Hepatocyte (in vitro differentiated cells): ENCODE results near the gene TADA1. TPM values are rescaled to one million over a fixed set of nuclear protein-coding genes. Genes with fewer than 3 reads are reported as not detected.

Experiments
- DNase-seq: peaks from one replicate; pipeline ENCODE4 v3.0.0-alpha.2; 2016; ENCODE audit warnings: low spot score
- H2AFZ ChIP-seq: fragments of 200-600 bp; sonication (generic); 2 replicates; pipeline ENCODE4 v1.6.0; 2016; ENCODE audit warnings: antibody characterized with exemption, mild to moderate bottlenecking
- H3K27ac ChIP-seq: fragments of 200-600 bp; sonication (generic); 2 replicates; pipeline ENCODE4 v1.5.1; 2016; ENCODE audit warnings: mild to moderate bottlenecking
- H3K27me3 ChIP-seq: fragments of 200-600 bp; sonication (generic); 2 replicates; pipeline ENCODE4 v1.6.1; 2016
- H3K36me3 ChIP-seq: fragments of 200-600 bp; sonication (generic); replicated peaks from 2 replicates; pipeline ENCODE4 v1.5.1; 2016; ENCODE audit warnings: low read depth; ENCODE audit not compliant: insufficient read depth
- H3K4me1 ChIP-seq: fragments of 200-600 bp; sonication (generic); 2 replicates; pipeline ENCODE4 v1.5.1; 2016; ENCODE audit warnings: mild to moderate bottlenecking, moderate library complexity; ENCODE audit not compliant: insufficient read depth
- H3K4me2 ChIP-seq: fragments of 200-600 bp; sonication (generic); 2 replicates; pipeline ENCODE4 v1.6.0; 2016
- H3K4me3 ChIP-seq: fragments of 200-600 bp; sonication (generic); 2 replicates; pipeline ENCODE4 v1.5.1; 2016; ENCODE audit warnings: mild to moderate bottlenecking
- H3K79me2 ChIP-seq: fragments of 200-600 bp; sonication (generic); 2 replicates; pipeline ENCODE4 v1.6.0; 2017; ENCODE audit warnings: mild to moderate bottlenecking
- H3K9me2 ChIP-seq: fragments of 200-600 bp; sonication (generic); replicated peaks from 2 replicates; pipeline ENCODE4 v1.6.0; 2017; ENCODE audit warnings: mild to moderate bottlenecking; ENCODE audit not compliant: insufficient read depth
- H3K9me3 ChIP-seq: fragments of 200-600 bp; sonication (generic); 2 replicates; pipeline ENCODE4 v1.5.1; 2016; ENCODE audit warnings: low read depth, mild to moderate bottlenecking
- H4K20me1 ChIP-seq: fragments of 200-600 bp; sonication (generic); 2 replicates; pipeline ENCODE4 v1.6.0; 2016; ENCODE audit warnings: mild to moderate bottlenecking; ENCODE audit not compliant: insufficient read depth, poor library complexity, severe bottlenecking
- EZH2 ChIP-seq: fragments of 200-600 bp; sonication (generic); IDR thresholded peaks from 2 replicates; pipeline ENCODE4 v1.6.1; 2016; ENCODE audit warnings: antibody characterized with exemption, mild to moderate bottlenecking, borderline replicate concordance
- EZH2phosphoT487 ChIP-seq: fragments of 200-600 bp; sonication (generic); IDR thresholded peaks from one replicate; pipeline ENCODE4 v1.6.1; 2018; ENCODE audit warnings: antibody characterized with exemption, mild to moderate bottlenecking, low read depth, moderate library complexity; ENCODE audit not compliant: unreplicated experiment, severe bottlenecking
- WGBS: methylation state at CpG from one replicate; pipeline ENCODE4 v1.1.6; 2016; ENCODE audit warnings: low lambda C conversion rate; ENCODE audit errors: missing lambda C conversion rate; 5-methylcytosine and 5-hydroxymethylcytosine counted together
- polyA plus RNA-seq: library from polyadenylated mRNA; unstranded; fragments of >200 nt; fragmentation: Nextera tagmentation; extraction: Ambion mirVana; gene quantifications from 2 replicates; pipeline ENCODE4 v1.2.1, GENCODE V29; 2016
- total RNA-seq: library from RNA; depleted of rRNA; stranded (reverse); fragments of >200 nt; gene quantifications from 2 replicates; pipeline ENCODE4 v1.2.3, GENCODE V29; 2014
- TF ChIP-seq, protein P1 (sequence below): fragments of 200-600 bp; sonication (generic); IDR thresholded peaks from 2 replicates; pipeline ENCODE4 v1.5.1; 2016; ENCODE audit warnings: antibody characterized with exemption, mild to moderate bottlenecking; ENCODE audit not compliant: poor library complexity

TADA1 gene
- total and polyA plus RNA-seq, 2 experiments from 2014 or later = 13.4 to 21.4 TPM

DNA sequence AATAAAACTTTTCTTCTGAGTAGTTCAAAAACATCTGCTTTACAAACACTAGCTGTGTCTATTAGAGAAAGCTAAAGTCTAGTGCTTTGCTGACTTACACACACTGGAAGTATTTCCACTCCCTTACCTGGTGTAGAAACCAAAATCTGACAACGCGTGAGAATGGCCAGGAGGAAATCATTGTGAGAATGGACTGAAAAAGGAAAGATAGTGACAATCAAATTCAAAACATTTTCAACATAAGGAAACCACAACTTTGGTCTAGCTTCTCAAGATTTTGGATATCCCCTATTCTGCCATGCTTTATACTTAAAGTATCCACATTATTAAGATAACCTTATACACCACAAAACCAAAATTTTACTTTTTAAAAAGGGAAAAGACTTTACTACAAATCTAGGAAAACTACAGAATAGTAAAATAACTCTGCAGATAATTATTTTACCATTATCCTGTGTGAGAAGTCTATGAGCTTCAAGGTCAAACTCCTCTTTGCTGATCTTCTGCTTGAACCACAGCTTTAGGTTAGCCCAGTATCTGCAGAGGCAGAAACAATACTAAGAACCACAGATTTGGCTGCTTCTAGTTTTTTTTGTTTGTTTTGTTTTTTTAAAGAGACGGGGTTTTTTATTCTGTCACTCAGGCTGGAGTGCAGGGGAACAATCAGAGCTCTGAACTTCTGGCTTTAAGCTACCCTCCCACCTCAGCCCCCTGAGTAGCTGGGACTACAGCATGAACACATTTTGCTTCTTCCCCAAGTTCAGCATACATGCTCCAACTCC is 6.6 kb downstream of the TADA1 start:
- no peaks in the 10 kb centered on the region for H3K9me2 ChIP-seq
- WGBS = 84% methylated on average over 3 of the region's 3 CpGs
- H3K27ac ChIP-seq = no peak overlapping the region
- no peak for DNase-seq
- no peaks in the 10 kb centered on the region for H3K36me3 ChIP-seq
- no peaks in the 10 kb centered on the region for H3K27me3 ChIP-seq
- TF ChIP-seq EZH2 = no peak
- TF ChIP-seq, protein P1, sequence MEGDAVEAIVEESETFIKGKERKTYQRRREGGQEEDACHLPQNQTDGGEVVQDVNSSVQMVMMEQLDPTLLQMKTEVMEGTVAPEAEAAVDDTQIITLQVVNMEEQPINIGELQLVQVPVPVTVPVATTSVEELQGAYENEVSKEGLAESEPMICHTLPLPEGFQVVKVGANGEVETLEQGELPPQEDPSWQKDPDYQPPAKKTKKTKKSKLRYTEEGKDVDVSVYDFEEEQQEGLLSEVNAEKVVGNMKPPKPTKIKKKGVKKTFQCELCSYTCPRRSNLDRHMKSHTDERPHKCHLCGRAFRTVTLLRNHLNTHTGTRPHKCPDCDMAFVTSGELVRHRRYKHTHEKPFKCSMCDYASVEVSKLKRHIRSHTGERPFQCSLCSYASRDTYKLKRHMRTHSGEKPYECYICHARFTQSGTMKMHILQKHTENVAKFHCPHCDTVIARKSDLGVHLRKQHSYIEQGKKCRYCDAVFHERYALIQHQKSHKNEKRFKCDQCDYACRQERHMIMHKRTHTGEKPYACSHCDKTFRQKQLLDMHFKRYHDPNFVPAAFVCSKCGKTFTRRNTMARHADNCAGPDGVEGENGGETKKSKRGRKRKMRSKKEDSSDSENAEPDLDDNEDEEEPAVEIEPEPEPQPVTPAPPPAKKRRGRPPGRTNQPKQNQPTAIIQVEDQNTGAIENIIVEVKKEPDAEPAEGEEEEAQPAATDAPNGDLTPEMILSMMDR = no peak
- H3K4me2 ChIP-seq = no peak overlapping the region
- H3K4me1 ChIP-seq = no peaks in the 10 kb centered on the region
- peaks cover 66% of the 10 kb centered on the region for H3K79me2 ChIP-seq
- no peak overlapping the region for H2AFZ ChIP-seq
- H4K20me1 ChIP-seq = peaks cover 13% of the 10 kb centered on the region
- no peak overlapping the region for H3K4me3 ChIP-seq
- no peaks in the 10 kb centered on the region for H3K9me3 ChIP-seq

DNA sequence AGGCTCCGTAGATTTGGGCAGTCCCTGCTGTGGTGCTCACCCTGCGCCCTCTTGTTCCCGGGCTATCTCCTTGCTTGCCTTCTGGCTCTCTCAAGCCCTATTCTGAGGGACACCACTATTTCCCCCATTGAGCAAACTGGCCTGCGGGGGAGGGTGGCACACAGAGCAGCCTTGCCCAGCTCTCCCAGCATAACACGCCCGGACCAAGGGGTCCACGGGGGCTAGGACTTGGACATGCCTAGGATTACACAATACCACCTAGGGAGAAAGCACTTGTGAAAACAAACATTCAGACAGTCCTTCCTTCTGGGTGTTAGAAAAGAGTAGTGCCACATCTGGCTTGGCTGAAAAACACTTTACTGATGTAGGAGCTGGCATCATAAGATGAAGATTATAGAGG is 7.4 kb downstream of the TADA1 start:
- TF ChIP-seq EZH2 = no peak
- TF ChIP-seq, protein P1 = no peak
- no peak for TF ChIP-seq EZH2phosphoT487
- no peak overlapping the region for H3K27ac ChIP-seq
- no peaks in the 10 kb centered on the region for H3K36me3 ChIP-seq
- no peak overlapping the region for H3K4me3 ChIP-seq
- H2AFZ ChIP-seq = no peak overlapping the region
- peaks cover 13% of the 10 kb centered on the region for H4K20me1 ChIP-seq
- peaks cover 58% of the 10 kb centered on the region for H3K79me2 ChIP-seq
- no peaks in the 10 kb centered on the region for H3K9me3 ChIP-seq
- no peaks in the 10 kb centered on the region for H3K4me1 ChIP-seq
- no peak for DNase-seq
- no peaks in the 10 kb centered on the region for H3K27me3 ChIP-seq
- H3K9me2 ChIP-seq = no peaks in the 10 kb centered on the region
- no peak overlapping the region for H3K4me2 ChIP-seq
- WGBS = 85% methylated on average over 7 of the region's 7 CpGs

DNA sequence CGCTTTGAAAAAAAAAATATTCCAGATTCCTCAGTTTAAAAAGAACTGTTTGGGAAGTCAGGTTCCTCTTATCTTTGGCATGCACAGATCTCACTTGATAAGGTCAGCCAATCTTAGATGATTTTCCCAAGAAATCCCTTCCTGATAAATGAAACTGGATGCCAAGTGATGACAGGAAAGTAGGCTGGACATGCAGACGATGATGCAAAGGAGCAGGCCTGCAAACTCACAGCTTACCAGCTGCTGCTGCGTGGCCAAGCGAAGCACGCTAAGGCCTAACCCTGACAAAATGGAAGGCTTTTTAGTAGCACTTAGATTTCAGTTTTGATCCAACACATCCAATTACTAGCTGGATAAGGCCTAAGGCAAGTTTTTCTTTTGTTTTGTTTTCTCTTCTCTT is 10.1 kb downstream of the TADA1 start:
- Histone ChIP-seq H2AFZ (no peak overlapping the region), H3K27me3 (no peaks in the 10 kb centered on the region), H3K27ac (no peak overlapping the region), H3K9me2 (no peaks in the 10 kb centered on the region), H3K4me2 (no peak overlapping the region), H3K79me2 (peaks cover 31% of the 10 kb centered on the region), H3K9me3 (no peaks in the 10 kb centered on the region), H3K4me1 (no peaks in the 10 kb centered on the region), H3K36me3 (no peaks in the 10 kb centered on the region), H4K20me1 (peaks cover 8% of the 10 kb centered on the region), H3K4me3 (no peak overlapping the region)
- peak; percentile 40 for DNase-seq
- 73% methylated on average over 5 of the region's 5 CpGs for WGBS
- TF ChIP-seq EZH2phosphoT487 = no peak
- TF ChIP-seq, protein P1 = no peak
- no peak for TF ChIP-seq EZH2

DNA sequence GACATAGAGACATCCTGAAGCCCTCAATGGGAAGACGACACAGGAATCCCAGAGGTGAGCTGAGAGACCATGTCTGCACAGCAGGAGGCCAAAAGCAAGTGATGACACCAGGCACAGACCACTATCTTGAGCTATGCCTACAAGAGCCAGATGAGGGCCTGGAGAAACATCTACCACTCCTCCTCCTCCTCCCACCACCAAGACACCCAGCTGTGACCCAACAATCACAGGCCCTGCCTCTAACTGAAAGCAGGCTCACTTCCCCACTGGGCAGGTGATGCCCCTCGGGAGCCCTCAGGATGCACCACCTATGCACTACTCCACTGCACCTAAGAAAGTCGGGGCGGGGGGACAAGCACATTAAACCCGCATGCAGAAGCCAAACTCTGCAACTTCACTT is 16.5 kb downstream of the TADA1 start:
- Histone ChIP-seq H3K4me2 (no peak overlapping the region), H3K4me1 (no peaks in the 10 kb centered on the region), H3K79me2 (no peaks in the 10 kb centered on the region), H3K27me3 (no peaks in the 10 kb centered on the region), H3K27ac (no peak overlapping the region), H3K9me2 (no peaks in the 10 kb centered on the region), H2AFZ (no peak overlapping the region), H4K20me1 (no peaks in the 10 kb centered on the region), H3K4me3 (no peak overlapping the region), H3K9me3 (no peaks in the 10 kb centered on the region), H3K36me3 (no peaks in the 10 kb centered on the region)
- TF ChIP-seq, protein P1 = no peak
- TF ChIP-seq EZH2 (no peak), EZH2phosphoT487 (no peak)
- no peak for DNase-seq
- whole genome bisulfite sequencing = 81% methylated on average over 5 of the region's 5 CpGs
